CD8-positive, alpha-beta memory T cell (primary cell): ENCODE results near the gene PDE3A. TPM values are rescaled to one million over a fixed set of nuclear protein-coding genes. Genes with fewer than 3 reads are reported as not detected.

Experiments
- CTCF ChIA-PET: fragments of 350-600 bp; sonication (Branson Sonifier 250); formaldehyde crosslinking; loops from one replicate; lab custom pipeline; 2021; ENCODE audit warnings: antibody characterized with exemption; lab: Charles Lee
- POLR2A ChIA-PET: fragments of 350-600 bp; sonication (Branson Sonifier 250); formaldehyde crosslinking; loops from one replicate; lab custom pipeline; 2021; ENCODE audit warnings: antibody characterized with exemption; lab: Charles Lee
- DNase-seq, 5 donors: peaks; one replicate each; pipeline versions ENCODE4 v3.0.0 to v3.0.0-alpha.2; 2020 to 2022; ENCODE audit warnings: mixed read lengths in 1 of 5
- H3K27ac ChIP-seq: one replicate; pipeline ENCODE4 v1.7.0; 2013; ENCODE audit warnings: low read depth, mild to moderate bottlenecking, low read length, moderate library complexity
- H3K27me3 ChIP-seq: 2 replicates; pipeline ENCODE4 v1.7.0; 2013; ENCODE audit warnings: low read length, mild to moderate bottlenecking; ENCODE audit not compliant: insufficient read depth, poor library complexity, severe bottlenecking
- H3K36me3 ChIP-seq: 2 replicates; pipeline ENCODE4 v1.7.0; 2013; ENCODE audit warnings: mild to moderate bottlenecking, low read length, moderate library complexity; ENCODE audit not compliant: insufficient read depth
- H3K4me1 ChIP-seq: 2 replicates; pipeline ENCODE4 v1.7.0; 2013; ENCODE audit warnings: mild to moderate bottlenecking, low read length, moderate library complexity; ENCODE audit not compliant: insufficient read depth
- H3K4me3 ChIP-seq: 2 replicates; pipeline ENCODE4 v1.7.0; 2013; ENCODE audit warnings: mild to moderate bottlenecking, low read length
- H3K9me3 ChIP-seq: 2 replicates; pipeline ENCODE4 v1.7.0; 2013; ENCODE audit warnings: mild to moderate bottlenecking, low read length
- H3K27ac Mint-ChIP-seq, 8 donors: one replicate each; pipeline ENCODE4 v1.8.0; 2020 to 2021; ENCODE audit warnings: mixed read lengths in 8 of 8, mild to moderate bottlenecking in 6 of 8, inconsistent platforms in 3 of 8, moderate library complexity in 3 of 8
- H3K27me3 Mint-ChIP-seq, 2 donors: one replicate each; pipeline ENCODE4 v1.8.0; 2020 to 2021; ENCODE audit warnings: mixed read lengths in 2 of 2, mild to moderate bottlenecking in 1 of 2, moderate library complexity in 1 of 2
- H3K36me3 Mint-ChIP-seq, 3 donors: one replicate each; pipeline ENCODE4 v1.8.0; 2020 to 2021; ENCODE audit warnings: mixed read lengths in 3 of 3, inconsistent platforms in 1 of 3, mild to moderate bottlenecking in 1 of 3
- H3K4me1 Mint-ChIP-seq, 3 donors: one replicate each; pipeline ENCODE4 v1.8.0; 2020 to 2021; ENCODE audit warnings: mixed read lengths in 3 of 3, inconsistent platforms in 1 of 3, mild to moderate bottlenecking in 1 of 3
- H3K4me3 Mint-ChIP-seq, 7 donors: one replicate each; pipeline ENCODE4 v1.8.0; 2020 to 2021; ENCODE audit warnings: mixed read lengths in 7 of 7, mild to moderate bottlenecking in 6 of 7, moderate library complexity in 4 of 7, inconsistent platforms in 2 of 7
- H3K9me3 Mint-ChIP-seq, 5 donors: one replicate each; pipeline ENCODE4 v1.8.0; 2020 to 2022; ENCODE audit warnings: mixed read lengths in 5 of 5, mild to moderate bottlenecking in 3 of 5, moderate library complexity in 2 of 5, inconsistent platforms in 1 of 5
- polyA plus RNA-seq: library from polyadenylated mRNA; unstranded; fragments of 300-500 nt; fragmentation: Illumina TruSeq; gene quantifications from one replicate; pipeline ENCODE4 v1.2.3, GENCODE V29; 2021
- total RNA-seq, 2 experiments: library from RNA; stranded (reverse); gene quantifications; one replicate each; pipeline ENCODE4 v1.2.3, GENCODE V29; 2021

Gene PDE3A
- total and polyA plus RNA-seq, 3 experiments from 2014 or later, result 0.02 TPM; not detected in 2

DNA sequence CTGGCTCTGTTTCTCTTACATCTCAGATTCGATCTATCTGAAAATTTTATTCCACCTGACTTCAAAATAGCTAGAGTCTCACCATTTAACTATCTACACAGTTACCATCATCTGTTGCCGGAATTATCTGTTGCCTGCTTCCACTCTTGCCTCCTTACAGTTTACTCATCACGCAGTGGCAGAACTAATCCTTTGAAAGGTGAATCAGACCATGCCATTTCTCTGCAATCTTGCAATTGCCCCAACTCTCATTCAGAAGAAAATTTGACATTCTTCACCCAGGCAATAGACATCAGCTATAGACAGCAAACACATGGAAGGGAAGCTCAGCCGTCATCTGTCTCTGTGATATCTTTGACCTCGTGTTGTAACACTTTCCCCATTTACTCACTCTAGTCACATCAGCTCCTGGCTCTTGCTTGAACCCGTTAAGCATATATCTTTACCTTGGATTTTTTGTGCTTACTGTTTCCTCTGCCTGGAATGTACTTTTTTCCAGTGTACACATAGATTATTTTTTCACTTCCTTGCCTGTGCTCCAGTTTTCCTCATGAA lies 85.5 kb downstream of the PDE3A start:
- H3K27me3 ChIP-seq, result no peaks in the 10 kb centered on the region
- Mint-ChIP-seq H3K4me3 (no peak overlapping the region), H3K9me3 (peaks cover 0 to 2% (median 0%) of the 10 kb centered on the region in 5 donors), H3K4me1 (no peaks in the 10 kb centered on the region), H3K27me3 (no peaks in the 10 kb centered on the region), H3K36me3 (peaks cover 0 to 2% (median 0%) of the 10 kb centered on the region in 3 donors), H3K27ac (no peak overlapping the region)
- H3K27ac ChIP-seq, result no peak overlapping the region
- ChIA-PET CTCF (no interaction called here), POLR2A (no interaction called here)
- no peaks in the 10 kb centered on the region for H3K9me3 ChIP-seq
- H3K4me3 ChIP-seq, result no peak overlapping the region
- no peaks in the 10 kb centered on the region for H3K36me3 ChIP-seq
- no peaks in the 10 kb centered on the region for H3K4me1 ChIP-seq
- no peak for DNase-seq

DNA sequence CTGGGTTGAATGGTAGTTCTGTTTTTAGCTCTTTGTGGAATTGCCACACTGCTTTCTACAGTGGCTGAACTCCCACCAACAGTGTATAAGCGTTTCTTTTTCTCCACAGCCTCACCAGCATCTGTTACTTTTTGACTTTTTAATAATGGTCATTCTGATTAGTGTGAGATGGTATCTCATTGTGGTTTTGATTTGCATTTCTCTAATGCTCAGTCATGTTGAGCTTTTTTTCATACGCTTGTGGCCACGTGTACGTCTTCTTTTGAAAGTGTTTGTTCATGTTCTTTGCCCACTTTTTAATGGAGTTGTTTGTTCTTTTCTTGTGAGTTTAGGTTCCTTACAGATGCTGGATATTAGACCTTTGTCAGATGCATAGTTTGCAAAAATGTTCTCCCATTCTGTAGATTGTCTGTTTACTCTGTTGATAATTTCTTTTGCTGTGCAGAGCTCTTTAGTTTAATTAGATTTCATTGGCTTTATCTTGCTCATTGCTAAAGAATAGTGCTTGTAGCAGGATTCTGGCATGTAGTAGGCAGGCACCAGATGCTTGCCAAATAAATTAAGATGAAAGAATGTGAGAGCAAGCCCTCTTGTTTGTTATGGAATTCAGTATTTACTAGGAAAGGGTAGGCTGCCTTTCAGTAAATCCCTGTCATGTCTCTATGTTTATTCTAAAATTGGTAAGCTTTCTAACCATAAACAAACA lies 86.8 kb downstream of the PDE3A start:
- peaks cover 0 to 2% (median 0%) of the 10 kb centered on the region in 5 donors for H3K9me3 Mint-ChIP-seq
- H3K4me1 Mint-ChIP-seq, result no peaks in the 10 kb centered on the region
- Histone ChIP-seq H3K36me3 (no peaks in the 10 kb centered on the region), H3K4me3 (no peak overlapping the region), H3K9me3 (no peaks in the 10 kb centered on the region), H3K4me1 (no peaks in the 10 kb centered on the region), H3K27me3 (no peaks in the 10 kb centered on the region), H3K27ac (no peak overlapping the region)
- no peak overlapping the region for H3K27ac Mint-ChIP-seq
- POLR2A ChIA-PET, result no interaction called here
- no peak for DNase-seq
- H3K27me3 Mint-ChIP-seq, result no peaks in the 10 kb centered on the region
- no peak overlapping the region for H3K4me3 Mint-ChIP-seq
- H3K36me3 Mint-ChIP-seq, result peaks cover 0 to 2% (median 0%) of the 10 kb centered on the region in 3 donors
- CTCF ChIA-PET, result no interaction called here

DNA sequence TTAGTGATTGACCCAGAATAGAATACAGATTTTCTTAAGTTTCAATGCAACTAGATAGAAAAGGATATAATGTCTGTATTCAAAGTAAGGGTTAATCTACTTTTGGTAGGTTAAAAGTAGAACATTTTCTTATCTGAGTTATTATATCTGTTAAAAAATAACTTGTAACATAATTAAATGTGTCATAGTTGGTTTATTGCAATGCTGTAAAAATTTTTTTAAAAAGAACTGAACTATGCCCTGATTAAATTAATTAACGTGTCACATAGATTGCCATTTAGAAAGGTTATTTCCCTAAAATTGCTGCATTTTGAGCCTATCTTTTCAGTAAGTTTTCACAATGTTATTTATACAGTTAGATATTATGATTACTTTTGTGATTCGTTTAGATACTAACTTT lies 89.2 kb downstream of the PDE3A start:
- CTCF ChIA-PET, result no interaction called here
- DNase-seq, result no peak
- no peaks in the 10 kb centered on the region for H3K4me1 Mint-ChIP-seq

DNA sequence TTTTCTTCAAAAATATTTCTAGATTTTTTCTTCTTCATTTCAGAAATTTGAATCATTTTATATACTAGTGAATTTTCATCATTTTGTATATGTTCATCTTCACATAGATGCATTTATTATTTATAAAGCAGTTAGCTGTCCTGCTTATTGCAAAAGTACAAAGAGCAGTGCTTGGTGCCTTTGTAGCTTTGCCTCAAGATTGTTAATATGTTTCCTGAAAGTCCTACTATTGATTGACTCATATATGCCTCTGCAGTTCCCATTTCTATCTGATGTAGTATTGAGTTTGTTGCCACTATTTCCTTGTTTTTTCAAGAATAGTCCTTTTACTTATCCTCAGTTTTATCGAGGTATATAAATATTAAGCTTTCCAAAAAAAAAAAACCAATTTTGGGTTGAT lies 89.7 kb downstream of the PDE3A start:
- ChIA-PET CTCF (no interaction called here), POLR2A (no interaction called here)
- H3K27me3 Mint-ChIP-seq, result no peaks in the 10 kb centered on the region
- no peaks in the 10 kb centered on the region for H3K9me3 ChIP-seq
- no peak for DNase-seq
- H3K9me3 Mint-ChIP-seq, result peaks cover 0 to 2% (median 0%) of the 10 kb centered on the region in 5 donors
- H3K36me3 ChIP-seq, result no peaks in the 10 kb centered on the region
- no peaks in the 10 kb centered on the region for H3K4me1 Mint-ChIP-seq
- no peaks in the 10 kb centered on the region for H3K27me3 ChIP-seq
- peaks cover 0 to 2% (median 0%) of the 10 kb centered on the region in 3 donors for H3K36me3 Mint-ChIP-seq
- no peak overlapping the region for H3K27ac ChIP-seq
- H3K4me1 ChIP-seq, result no peaks in the 10 kb centered on the region
- H3K4me3 ChIP-seq, result no peak overlapping the region
- H3K27ac Mint-ChIP-seq, result no peak overlapping the region
- no peak overlapping the region for H3K4me3 Mint-ChIP-seq

More for the DNA sequence above, 89.2 kb downstream of the PDE3A start:
- Mint-ChIP-seq H3K36me3 (peaks cover 0 to 2% (median 0%) of the 10 kb centered on the region in 3 donors), H3K27me3 (no peaks in the 10 kb centered on the region), H3K4me3 (no peak overlapping the region), H3K9me3 (peaks cover 0 to 2% (median 0%) of the 10 kb centered on the region in 5 donors), H3K27ac (no peak overlapping the region)
- Histone ChIP-seq H3K4me1 (no peaks in the 10 kb centered on the region), H3K27me3 (no peaks in the 10 kb centered on the region), H3K27ac (no peak overlapping the region), H3K9me3 (no peaks in the 10 kb centered on the region), H3K36me3 (no peaks in the 10 kb centered on the region), H3K4me3 (no peak overlapping the region)
- POLR2A ChIA-PET, result no interaction called here

DNA sequence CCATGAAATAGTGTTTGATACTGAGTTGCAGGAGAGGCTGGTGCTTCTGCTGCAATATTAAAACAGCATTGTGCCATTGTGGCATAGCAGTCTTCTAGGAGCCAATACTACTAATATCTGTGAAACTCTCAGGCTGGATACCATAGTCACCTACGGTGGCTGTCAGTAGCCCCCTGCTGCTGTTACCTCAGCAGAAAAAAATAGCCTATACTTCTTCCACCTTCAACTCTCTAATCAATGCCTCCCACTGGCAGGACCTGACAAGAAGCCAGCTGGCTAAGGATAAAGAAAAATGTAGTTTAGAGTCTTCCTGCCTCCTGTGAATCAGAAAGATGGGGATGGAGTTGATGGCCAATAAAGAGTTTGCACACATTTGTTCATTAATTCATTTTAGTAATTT lies 91.6 kb downstream of the PDE3A start:
- no peak for DNase-seq
- H3K9me3 ChIP-seq, result no peaks in the 10 kb centered on the region
- H3K36me3 ChIP-seq, result no peaks in the 10 kb centered on the region
- Mint-ChIP-seq H3K9me3 (no peaks in the 10 kb centered on the region), H3K4me1 (no peaks in the 10 kb centered on the region), H3K27ac (no peak overlapping the region), H3K36me3 (no peaks in the 10 kb centered on the region), H3K27me3 (no peaks in the 10 kb centered on the region), H3K4me3 (no peak overlapping the region)
- no peaks in the 10 kb centered on the region for H3K4me1 ChIP-seq
- ChIA-PET CTCF (no interaction called here), POLR2A (no interaction called here)
- no peak overlapping the region for H3K4me3 ChIP-seq
- H3K27ac ChIP-seq, result no peak overlapping the region
- no peaks in the 10 kb centered on the region for H3K27me3 ChIP-seq

DNA sequence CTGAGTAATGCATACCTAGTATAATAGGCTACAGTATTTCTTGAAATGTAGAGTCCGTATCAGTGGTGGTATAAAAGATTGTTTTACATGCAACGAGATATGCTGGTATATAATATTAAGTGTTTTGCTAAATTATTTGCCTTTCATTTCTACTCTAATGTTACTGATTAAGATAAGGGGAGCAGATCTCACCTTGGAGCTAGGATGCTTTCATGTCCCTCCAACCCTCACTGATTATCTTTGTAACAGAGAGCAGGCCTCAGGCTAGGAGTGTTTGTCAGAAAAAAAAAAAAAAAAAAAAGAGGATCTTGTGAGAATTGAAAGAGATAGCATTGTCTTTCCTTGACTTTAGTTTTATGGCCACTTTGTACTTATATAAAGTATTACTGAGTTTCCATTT lies 92.6 kb downstream of the PDE3A start:
- DNase-seq, result no peak
- H3K36me3 ChIP-seq, result no peaks in the 10 kb centered on the region
- Mint-ChIP-seq H3K27me3 (no peaks in the 10 kb centered on the region), H3K36me3 (no peaks in the 10 kb centered on the region), H3K9me3 (no peaks in the 10 kb centered on the region), H3K4me3 (no peak overlapping the region), H3K4me1 (no peaks in the 10 kb centered on the region), H3K27ac (peak overlapping the region in 1 of 8 donors; percentile 34)
- CTCF ChIA-PET, result no interaction called here
- no peaks in the 10 kb centered on the region for H3K27me3 ChIP-seq
- no peaks in the 10 kb centered on the region for H3K4me1 ChIP-seq
- H3K27ac ChIP-seq, result no peak overlapping the region
- POLR2A ChIA-PET, result no interaction called here
- H3K9me3 ChIP-seq, result no peaks in the 10 kb centered on the region
- no peak overlapping the region for H3K4me3 ChIP-seq

DNA sequence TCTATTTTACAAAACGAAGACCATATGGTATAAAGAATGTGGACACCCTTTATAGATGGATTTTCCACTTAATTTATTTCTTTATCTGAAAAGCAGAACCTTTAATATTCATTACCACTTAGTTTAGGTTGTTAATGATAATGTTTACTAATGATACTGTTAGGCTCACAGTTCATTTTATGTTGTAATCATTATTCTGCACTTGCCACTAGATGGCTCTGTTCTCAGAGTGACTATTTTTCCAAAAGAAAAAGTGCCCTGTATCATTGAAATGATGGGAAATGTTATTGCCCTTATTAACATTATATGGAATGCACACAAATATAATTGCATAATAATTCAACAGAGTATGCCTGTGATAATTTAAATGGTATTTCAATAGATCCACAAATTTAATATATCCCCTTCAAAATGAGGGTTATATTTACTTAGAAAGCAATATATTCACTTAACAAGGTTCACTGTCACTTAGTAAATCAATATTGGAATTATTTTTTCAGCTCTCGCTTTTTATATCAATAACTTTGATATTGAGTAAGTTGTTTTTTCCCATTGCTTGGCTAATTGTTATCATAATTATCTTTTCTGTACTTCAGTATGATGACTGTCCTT lies 95.7 kb downstream of the PDE3A start:
- Histone ChIP-seq H3K4me3 (no peak overlapping the region), H3K27ac (no peak overlapping the region), H3K4me1 (no peaks in the 10 kb centered on the region), H3K36me3 (no peaks in the 10 kb centered on the region), H3K27me3 (no peaks in the 10 kb centered on the region), H3K9me3 (no peaks in the 10 kb centered on the region)
- Mint-ChIP-seq H3K4me1 (no peaks in the 10 kb centered on the region), H3K27me3 (no peaks in the 10 kb centered on the region), H3K27ac (no peak overlapping the region), H3K4me3 (no peak overlapping the region), H3K36me3 (no peaks in the 10 kb centered on the region), H3K9me3 (no peaks in the 10 kb centered on the region)
- ChIA-PET CTCF (no interaction called here), POLR2A (no interaction called here)
- no peak for DNase-seq

DNA sequence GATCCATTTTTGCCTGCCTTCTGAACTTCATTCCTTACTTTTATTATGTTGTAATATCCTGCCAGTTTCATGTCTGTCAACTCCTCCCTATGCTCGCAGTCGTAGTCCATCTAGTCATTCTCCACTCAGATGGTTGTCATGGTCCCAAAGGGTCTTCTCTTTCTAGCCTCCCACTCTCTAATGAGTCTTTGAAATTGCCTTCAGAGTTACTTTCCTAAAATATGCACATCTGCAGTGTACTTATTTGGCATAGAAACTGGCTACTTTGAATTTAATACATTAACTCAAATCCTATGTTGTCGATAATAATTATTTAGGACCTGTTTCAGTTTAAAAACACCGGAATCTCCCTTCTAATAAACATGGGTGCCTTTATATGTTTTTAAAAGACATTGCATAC lies 101.0 kb downstream of the PDE3A start:
- Histone ChIP-seq H3K4me1 (no peaks in the 10 kb centered on the region), H3K27ac (no peak overlapping the region), H3K9me3 (no peaks in the 10 kb centered on the region), H3K27me3 (no peaks in the 10 kb centered on the region), H3K36me3 (no peaks in the 10 kb centered on the region), H3K4me3 (no peak overlapping the region)
- DNase-seq, result no peak
- Mint-ChIP-seq H3K9me3 (no peaks in the 10 kb centered on the region), H3K4me3 (no peak overlapping the region), H3K27ac (no peak overlapping the region), H3K36me3 (no peaks in the 10 kb centered on the region), H3K27me3 (no peaks in the 10 kb centered on the region), H3K4me1 (no peaks in the 10 kb centered on the region)
- ChIA-PET CTCF (no interaction called here), POLR2A (no interaction called here)
